Naive thymus-derived CD4-positive, alpha-beta T cell (primary cell): ENCODE results near the gene TOP3A. TPM values are rescaled to one million over a fixed set of nuclear protein-coding genes. Genes with fewer than 3 reads are reported as not detected.

Source experiments
- ATAC-seq: fragments of 150-1000 bp; cut with Tn5 transposase; 2 replicates; pipeline ENCODE4 v1.10.0; 2021; ENCODE audit warnings: mild to moderate bottlenecking, moderate library complexity
- CTCF ChIA-PET: fragments of 350-600 bp; sonication (Branson Sonifier 250); formaldehyde crosslinking; loops from one replicate; lab custom pipeline; 2021; ENCODE audit warnings: antibody characterized with exemption; lab: Charles Lee
- POLR2A ChIA-PET: fragments of 350-600 bp; sonication (Branson Sonifier 250); formaldehyde crosslinking; loops from one replicate; lab custom pipeline; 2021; ENCODE audit warnings: antibody characterized with exemption, inconsistent platforms; lab: Charles Lee
- DNase-seq, 9 donors: peaks; one replicate each; pipeline versions ENCODE4 v3.0.0 to v3.0.0-alpha.2; 2020 to 2022; ENCODE audit warnings: mixed read lengths in 1 of 9
- H3K27ac ChIP-seq: one replicate; pipeline ENCODE4 v1.7.0; 2013; ENCODE audit warnings: mild to moderate bottlenecking, low read depth, low read length, moderate library complexity
- H3K27me3 ChIP-seq, 2 donors: one replicate each; pipeline ENCODE4 v1.7.0; 2013; ENCODE audit warnings: low read length in 2 of 2, mild to moderate bottlenecking in 2 of 2, moderate library complexity in 2 of 2; ENCODE audit not compliant: control insufficient read depth in 2 of 2, insufficient read depth in 2 of 2
- H3K36me3 ChIP-seq, 3 experiments: 1 replicate in 2 of 3; 2 replicates in 1 of 3; pipeline ENCODE4 v1.7.0; 2013; ENCODE audit warnings: low read length in 3 of 3, mild to moderate bottlenecking in 3 of 3, moderate library complexity in 1 of 3; ENCODE audit not compliant: insufficient read depth in 3 of 3, control insufficient read depth in 2 of 3
- H3K4me1 ChIP-seq, 2 donors: one replicate each; pipeline ENCODE4 v1.7.0; 2013; ENCODE audit warnings: low read length in 2 of 2, mild to moderate bottlenecking in 2 of 2, moderate library complexity in 1 of 2; ENCODE audit not compliant: control insufficient read depth in 2 of 2, insufficient read depth in 2 of 2
- H3K4me3 ChIP-seq: 2 replicates; pipeline ENCODE4 v1.7.0; 2013; ENCODE audit warnings: mild to moderate bottlenecking, low read length
- H3K9me3 ChIP-seq, 3 experiments: 1 replicate in 2 of 3; 2 replicates in 1 of 3; pipeline ENCODE4 v1.7.0; 2013; ENCODE audit warnings: low read length in 3 of 3; ENCODE audit not compliant: control insufficient read depth in 2 of 3
- H3K27ac Mint-ChIP-seq, 9 donors: one replicate each; pipeline ENCODE4 v1.8.0; 2020 to 2022; ENCODE audit warnings: mixed read lengths in 9 of 9, mild to moderate bottlenecking in 8 of 9, moderate library complexity in 5 of 9, inconsistent platforms in 2 of 9
- H3K27me3 Mint-ChIP-seq, 5 donors: one replicate each; pipeline ENCODE4 v1.8.0; 2021 to 2022; ENCODE audit warnings: mixed read lengths in 5 of 5, mild to moderate bottlenecking in 1 of 5
- H3K36me3 Mint-ChIP-seq, 5 donors: one replicate each; pipeline ENCODE4 v1.8.0; 2020 to 2022; ENCODE audit warnings: mixed read lengths in 5 of 5, mild to moderate bottlenecking in 3 of 5, inconsistent platforms in 1 of 5
- H3K4me1 Mint-ChIP-seq, 7 donors: one replicate each; pipeline ENCODE4 v1.8.0; 2020 to 2022; ENCODE audit warnings: mixed read lengths in 7 of 7, mild to moderate bottlenecking in 3 of 7, inconsistent platforms in 1 of 7
- H3K4me3 Mint-ChIP-seq, 10 donors: one replicate each; pipeline ENCODE4 v1.8.0; 2020 to 2022; ENCODE audit warnings: mild to moderate bottlenecking in 10 of 10, mixed read lengths in 10 of 10, moderate library complexity in 6 of 10, inconsistent platforms in 2 of 10
- H3K9me3 Mint-ChIP-seq, 11 donors: one replicate each; pipeline ENCODE4 v1.8.0; 2020 to 2022; ENCODE audit warnings: mixed read lengths in 11 of 11, mild to moderate bottlenecking in 4 of 11, inconsistent platforms in 1 of 11, moderate library complexity in 1 of 11
- intact Hi-C, 2 donors: fragments of 100-400 bp; cut with micrococcal nuclease; formaldehyde crosslinking; loops; one replicate each; pipeline ENCODE4 v1.15.1; 2023
- polyA plus RNA-seq, 2 donors: library from polyadenylated mRNA; unstranded; fragments of 300-500 nt; fragmentation: Illumina TruSeq; gene quantifications; one replicate each; pipeline ENCODE4 v1.2.3, GENCODE V29; 2021
- total RNA-seq, 6 experiments: library from RNA in 5 of 6; stranded (reverse) in 5 of 6; gene quantifications; 1 replicate in 5 of 6; 2 replicates in 1 of 6; pipeline ENCODE4 v1.2.3 and lab custom pipeline; 2021 to 2026

TOP3A gene
- total and polyA plus RNA-seq, 7 experiments from 2014 or later: 13.7 to 74.9 (median 39.7) TPM

DNA sequence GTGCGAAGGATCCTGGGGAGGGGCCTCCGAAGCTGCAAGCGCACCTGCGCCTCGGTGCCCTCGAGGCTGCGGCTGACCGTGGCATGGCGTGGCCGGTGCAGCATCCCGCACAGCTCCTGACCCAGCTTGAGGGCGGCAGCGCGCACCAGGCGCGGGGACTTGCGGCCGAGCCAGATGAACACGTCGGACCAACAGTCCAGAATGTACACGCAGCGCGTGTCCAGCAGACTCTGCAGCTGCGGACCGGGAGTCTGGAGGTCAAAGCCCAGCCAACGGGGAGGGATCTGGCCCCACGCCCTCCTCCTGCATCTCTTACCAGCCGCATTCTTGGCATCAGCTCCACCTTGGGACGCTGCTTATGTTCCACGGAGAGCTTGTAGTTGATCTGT is 67.2 kb downstream of the TOP3A start:
- Histone ChIP-seq H3K9me3 (no peaks in the 10 kb centered on the region), H3K4me1 (no peaks in the 10 kb centered on the region), H3K36me3 (peaks cover 0 to 86% (median 17%) of the 10 kb centered on the region in 3 experiments), H3K4me3 (no peak overlapping the region), H3K27me3 (no peaks in the 10 kb centered on the region), H3K27ac (no peak overlapping the region)
- H3K27ac Mint-ChIP-seq: no peak overlapping the region
- ChIA-PET CTCF (no interaction called here), POLR2A (no interaction called here)
- H3K27me3 Mint-ChIP-seq: no peaks in the 10 kb centered on the region
- DNase-seq (no peak), ATAC-seq (no peak)
- H3K36me3 Mint-ChIP-seq: peaks cover 5 to 21% (median 9%) of the 10 kb centered on the region in 5 donors
- intact Hi-C loops: loop anchor here in 1 of 2 donors (1.0 to 2.0 kb wide), 2 partner anchors 11 to 67 kb away; partner anchors contain the start of genes FLII, SMCR8 and TOP3A
- H3K9me3 Mint-ChIP-seq: peaks cover 0 to 3% (median 0%) of the 10 kb centered on the region in 11 donors
- H3K4me3 Mint-ChIP-seq: no peak overlapping the region
- peaks cover 0 to 8% (median 4%) of the 10 kb centered on the region in 7 donors for H3K4me1 Mint-ChIP-seq

DNA sequence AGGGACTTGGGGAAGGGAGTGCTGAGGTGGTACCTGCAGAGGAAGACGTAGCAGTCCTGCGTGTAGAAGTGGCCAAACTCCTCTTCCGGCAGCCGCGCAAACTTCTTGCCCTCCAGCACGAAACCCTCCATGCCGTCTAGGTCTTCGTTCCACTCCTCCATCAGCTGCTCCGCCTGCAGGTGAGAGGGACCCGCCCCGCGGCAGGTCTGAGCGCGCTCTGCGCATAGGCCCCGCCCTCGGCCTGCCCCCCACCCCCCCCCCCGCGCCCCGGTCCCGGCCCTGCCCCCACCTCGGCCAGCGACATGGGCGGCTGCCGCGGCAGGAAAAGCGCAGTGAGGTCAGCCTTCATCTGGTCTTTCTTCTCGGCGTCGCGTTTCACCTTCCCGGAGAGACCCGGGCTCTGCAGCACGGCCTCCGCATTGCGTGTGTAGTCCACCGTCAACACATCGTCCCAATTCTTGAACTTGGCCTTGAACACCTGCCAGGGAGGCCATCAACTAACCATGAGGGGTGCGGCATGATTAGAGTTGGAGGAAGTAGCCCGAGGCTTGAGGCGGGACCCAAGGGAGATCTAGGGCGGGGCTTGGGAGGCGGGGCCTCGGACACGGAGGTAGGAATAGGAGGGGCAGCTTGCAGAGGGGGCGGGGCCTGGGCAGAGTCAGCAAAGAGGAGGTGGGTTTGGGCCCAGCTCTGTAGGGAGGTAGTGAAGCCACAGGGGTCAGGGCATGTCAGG is 67.7 kb downstream of the TOP3A start:
- POLR2A ChIA-PET: no interaction called here

DNA sequence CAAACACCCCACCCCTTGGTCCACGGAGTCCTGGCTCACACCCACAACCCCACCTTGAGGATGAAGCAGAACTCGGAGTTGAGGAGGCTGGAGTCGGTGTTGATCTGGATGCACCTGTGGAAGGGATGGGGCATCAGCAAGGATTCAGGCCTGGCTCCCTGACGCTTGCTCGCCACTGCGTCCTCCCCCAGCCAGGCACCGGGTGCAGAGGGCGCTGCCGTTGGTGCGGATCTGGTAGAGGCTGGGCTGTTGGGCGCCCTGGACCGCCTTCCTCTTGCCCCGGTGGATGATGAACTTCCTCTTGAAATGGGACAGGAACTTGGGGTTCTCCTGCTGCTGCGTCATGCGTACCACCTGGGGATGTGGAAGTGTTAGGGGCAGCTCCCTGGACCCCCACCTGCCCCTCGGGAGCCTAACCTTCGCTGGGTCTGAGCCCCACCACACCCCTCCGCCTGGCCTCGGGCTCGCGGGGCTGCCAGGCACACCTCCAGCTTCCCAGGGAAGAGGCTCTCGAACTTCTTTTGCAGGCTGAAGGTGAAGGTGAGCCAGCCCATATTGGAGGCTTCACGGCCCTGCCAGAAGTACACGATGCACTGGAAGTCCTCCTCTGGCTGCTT is 68.6 kb downstream of the TOP3A start:
- Mint-ChIP-seq H3K4me1 (peaks cover 0 to 8% (median 4%) of the 10 kb centered on the region in 7 donors), H3K36me3 (peaks cover 5 to 21% (median 9%) of the 10 kb centered on the region in 5 donors), H3K27me3 (no peaks in the 10 kb centered on the region), H3K9me3 (peaks cover 0 to 3% (median 0%) of the 10 kb centered on the region in 11 donors), H3K27ac (no peak overlapping the region), H3K4me3 (no peak overlapping the region)
- Histone ChIP-seq H3K36me3 (peaks cover 0 to 86% (median 17%) of the 10 kb centered on the region in 3 experiments), H3K27me3 (no peaks in the 10 kb centered on the region), H3K27ac (no peak overlapping the region), H3K4me1 (no peaks in the 10 kb centered on the region), H3K4me3 (no peak overlapping the region), H3K9me3 (no peaks in the 10 kb centered on the region)
- ATAC-seq: no peak
- CTCF ChIA-PET: interaction anchor here (0.5 kb wide), 1 partner anchor 23 kb away, joined by 5 read pairs; no protein-coding TSS in a partner anchor
- POLR2A ChIA-PET: no interaction called here
- intact Hi-C loops: no loop called here
- DNase-seq: no peak

More for the DNA sequence above, 67.7 kb downstream of the TOP3A start:
- Mint-ChIP-seq H3K36me3 (peaks cover 5 to 21% (median 9%) of the 10 kb centered on the region in 5 donors), H3K4me1 (peaks cover 0 to 8% (median 4%) of the 10 kb centered on the region in 7 donors), H3K27me3 (no peaks in the 10 kb centered on the region), H3K27ac (no peak overlapping the region), H3K4me3 (no peak overlapping the region), H3K9me3 (peaks cover 0 to 3% (median 0%) of the 10 kb centered on the region in 11 donors)
- CTCF ChIA-PET: interaction anchor here (0.5 kb wide), 1 partner anchor 22 kb away, joined by 5 read pairs; no protein-coding TSS in a partner anchor
- H3K4me3 ChIP-seq: no peak overlapping the region
- H3K9me3 ChIP-seq: no peaks in the 10 kb centered on the region
- peak in 1 of 9 donors; percentile 49 for DNase-seq
- ATAC-seq: peak; percentile 52
- H3K36me3 ChIP-seq: peaks cover 0 to 86% (median 17%) of the 10 kb centered on the region in 3 experiments
- no peak overlapping the region for H3K27ac ChIP-seq
- no peaks in the 10 kb centered on the region for H3K4me1 ChIP-seq
- intact Hi-C loops: no loop called here
- no peaks in the 10 kb centered on the region for H3K27me3 ChIP-seq

DNA sequence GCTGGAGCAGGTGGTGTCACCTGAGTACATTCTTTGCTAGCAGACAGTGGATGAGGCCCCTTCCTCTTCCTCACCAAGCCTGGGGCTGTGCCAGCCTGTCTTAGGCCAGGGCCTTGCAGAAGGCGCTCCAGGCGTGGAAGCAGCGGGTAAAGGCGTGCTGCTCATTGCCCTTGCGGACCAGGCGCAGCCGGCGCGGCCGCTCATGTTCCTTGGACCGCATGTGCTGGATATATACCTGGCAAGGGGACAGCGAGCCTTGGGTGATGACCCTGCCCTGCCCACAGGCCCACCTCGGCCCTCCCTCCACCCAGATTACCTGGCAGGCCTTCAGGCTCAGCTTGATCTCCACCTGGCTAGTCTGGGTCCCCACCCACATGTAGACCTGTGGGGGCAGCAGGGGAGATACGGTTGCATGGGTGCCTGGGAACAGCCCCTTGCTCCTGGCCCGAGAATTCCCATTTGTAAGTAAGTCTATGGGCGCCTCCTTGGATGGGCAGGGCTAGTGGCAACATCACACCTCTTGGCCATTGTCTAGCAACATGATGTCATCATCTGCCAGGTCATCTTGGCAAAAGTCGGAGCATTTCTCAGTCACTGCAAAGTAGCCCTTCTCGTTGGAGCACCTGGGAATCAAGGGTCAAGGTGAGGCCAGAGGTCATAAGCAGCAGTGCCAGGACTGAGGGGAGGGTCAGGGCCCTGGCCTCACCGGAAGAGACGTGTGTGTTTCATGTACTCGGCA is 69.6 kb downstream of the TOP3A start:
- no peak overlapping the region for H3K4me3 ChIP-seq
- H3K4me1 ChIP-seq: no peaks in the 10 kb centered on the region
- peaks cover 0 to 3% (median 0%) of the 10 kb centered on the region in 11 donors for H3K9me3 Mint-ChIP-seq
- H3K36me3 ChIP-seq: peaks cover 0 to 86% (median 17%) of the 10 kb centered on the region in 3 experiments
- ChIA-PET POLR2A (no interaction called here), CTCF (no interaction called here)
- H3K36me3 Mint-ChIP-seq: peaks cover 5 to 17% (median 6%) of the 10 kb centered on the region in 5 donors
- H3K4me1 Mint-ChIP-seq: peaks cover 0 to 8% (median 4%) of the 10 kb centered on the region in 7 donors
- ATAC-seq: no peak
- DNase-seq: no peak
- no peaks in the 10 kb centered on the region for H3K9me3 ChIP-seq
- H3K27ac ChIP-seq: no peak overlapping the region
- no peak overlapping the region for H3K4me3 Mint-ChIP-seq
- no peaks in the 10 kb centered on the region for H3K27me3 ChIP-seq
- intact Hi-C loops: no loop called here
- H3K27me3 Mint-ChIP-seq: no peaks in the 10 kb centered on the region
- H3K27ac Mint-ChIP-seq: no peak overlapping the region

DNA sequence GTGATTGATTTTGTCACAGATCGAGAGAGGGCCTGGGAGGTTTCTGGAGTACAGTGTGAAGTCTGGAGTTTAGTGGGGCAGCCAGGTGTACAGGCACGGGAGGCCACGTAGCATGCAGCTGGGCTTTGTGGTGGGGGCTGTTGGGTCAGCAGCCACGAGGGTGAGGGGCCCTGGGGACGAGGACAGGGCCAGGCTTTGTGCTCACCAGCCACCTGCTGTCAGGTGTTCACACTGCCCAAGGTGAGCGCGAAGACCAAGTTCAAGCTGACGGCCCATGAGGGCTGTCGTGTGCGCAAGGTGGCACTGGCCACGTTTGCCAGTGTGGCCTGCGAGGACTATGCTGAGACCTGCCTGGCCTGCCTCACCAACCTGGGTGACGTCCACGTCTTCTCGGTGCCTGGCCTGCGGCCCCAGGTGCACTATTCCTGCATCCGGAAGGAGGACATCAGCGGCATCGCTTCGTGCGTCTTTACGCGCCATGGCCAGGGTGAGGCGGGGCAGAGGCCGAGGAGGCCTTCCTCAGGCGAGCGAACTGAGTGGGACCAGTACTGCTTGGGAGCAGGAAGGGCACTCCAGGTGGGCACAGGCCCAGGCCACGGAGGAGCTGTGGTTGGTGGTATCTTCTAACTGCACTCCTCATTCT is 73.4 kb downstream of the TOP3A start:
- intact Hi-C loops: no loop called here
- Mint-ChIP-seq H3K4me3 (no peak overlapping the region), H3K27me3 (no peaks in the 10 kb centered on the region), H3K27ac (peak overlapping the region in 1 of 9 donors; percentile 48), H3K4me1 (no peaks in the 10 kb centered on the region), H3K36me3 (peaks cover 0 to 16% (median 1%) of the 10 kb centered on the region in 5 donors), H3K9me3 (peaks cover 0 to 3% (median 0%) of the 10 kb centered on the region in 11 donors)
- DNase-seq (no peak), ATAC-seq (no peak)
- peaks cover 0 to 75% (median 9%) of the 10 kb centered on the region in 3 experiments for H3K36me3 ChIP-seq
- H3K27me3 ChIP-seq: no peaks in the 10 kb centered on the region
- no peak overlapping the region for H3K27ac ChIP-seq
- no peak overlapping the region for H3K4me3 ChIP-seq
- no peaks in the 10 kb centered on the region for H3K9me3 ChIP-seq
- POLR2A ChIA-PET: no interaction called here
- H3K4me1 ChIP-seq: no peaks in the 10 kb centered on the region
- CTCF ChIA-PET: no interaction called here

DNA sequence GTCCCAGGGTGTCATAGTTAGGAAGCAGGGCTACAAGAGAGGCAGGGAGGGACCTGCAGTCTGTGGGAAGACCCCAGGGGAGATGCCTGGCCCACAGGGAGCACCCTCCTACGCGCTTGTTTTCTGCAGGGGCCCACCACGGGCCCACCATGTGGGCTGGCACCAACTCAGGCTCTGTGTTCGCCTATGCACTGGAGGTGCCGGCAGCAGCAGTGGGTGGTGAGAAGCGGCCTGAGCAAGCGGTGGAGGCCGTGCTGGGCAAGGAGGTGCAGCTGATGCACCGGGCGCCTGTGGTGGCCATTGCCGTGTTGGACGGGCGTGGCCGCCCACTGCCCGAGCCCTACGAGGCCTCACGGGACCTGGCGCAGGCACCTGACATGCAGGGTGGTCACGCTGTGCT is 74.3 kb downstream of the TOP3A start:
- H3K27ac ChIP-seq: no peak overlapping the region
- no peaks in the 10 kb centered on the region for H3K27me3 Mint-ChIP-seq
- no peak overlapping the region for H3K4me3 ChIP-seq
- H3K9me3 Mint-ChIP-seq: peaks cover 0 to 2% (median 0%) of the 10 kb centered on the region in 11 donors
- no peak for ATAC-seq
- H3K4me1 ChIP-seq: no peaks in the 10 kb centered on the region
- CTCF ChIA-PET: no interaction called here
- H3K36me3 ChIP-seq: peaks cover 0 to 75% (median 7%) of the 10 kb centered on the region in 3 experiments
- H3K4me3 Mint-ChIP-seq: no peak overlapping the region
- POLR2A ChIA-PET: no interaction called here
- H3K9me3 ChIP-seq: no peaks in the 10 kb centered on the region
- H3K36me3 Mint-ChIP-seq: peaks cover 0 to 16% (median 4%) of the 10 kb centered on the region in 5 donors
- no peaks in the 10 kb centered on the region for H3K27me3 ChIP-seq
- intact Hi-C loops: no loop called here
- H3K27ac Mint-ChIP-seq: no peak overlapping the region
- H3K4me1 Mint-ChIP-seq: peaks cover 0 to 4% (median 0%) of the 10 kb centered on the region in 7 donors
- DNase-seq: no peak
